Loucy (cell line): ENCODE measurements around the gene LSR.

Experiments
- H2AFZ ChIP-seq: fragments of 200-600 bp; sonication (generic); 2 replicates; pipeline ENCODE4 v1.6.0; 2016; ENCODE audit warnings: antibody characterized with exemption, mild to moderate bottlenecking, low read length, moderate library complexity
- H3F3A ChIP-seq: fragments of 200-600 bp; 2 replicates; pipeline ENCODE4 v1.6.0; 2016; ENCODE audit warnings: antibody characterized with exemption, low read depth, mild to moderate bottlenecking
- H3K27me3 ChIP-seq: fragments of 200-600 bp; sonication (generic); 2 replicates; pipeline ENCODE4 v1.6.1; 2014; ENCODE audit warnings: low read length, mild to moderate bottlenecking; ENCODE audit not compliant: insufficient read depth, poor library complexity, severe bottlenecking
- H3K36me3 ChIP-seq: fragments of 200-600 bp; sonication (generic); 2 replicates; pipeline ENCODE4 v1.6.1; 2016; ENCODE audit warnings: low read length; ENCODE audit not compliant: insufficient read depth
- H3K4me1 ChIP-seq: fragments of 200-600 bp; sonication (generic); 2 replicates; pipeline ENCODE4 v1.5.1; 2014; ENCODE audit warnings: low read length, mild to moderate bottlenecking; ENCODE audit not compliant: insufficient read depth, poor library complexity, severe bottlenecking
- H3K4me2 ChIP-seq: fragments of 200-600 bp; sonication (generic); 2 replicates; pipeline ENCODE4 v1.6.0; 2014; ENCODE audit warnings: antibody characterized with exemption, low read length, low read depth, mild to moderate bottlenecking; ENCODE audit not compliant: poor library complexity, severe bottlenecking
- H3K4me3 ChIP-seq: fragments of 200-600 bp; sonication (generic); 2 replicates; pipeline ENCODE4 v1.5.1; 2014; ENCODE audit warnings: low read length, mild to moderate bottlenecking, mixed read lengths; ENCODE audit not compliant: poor library complexity, severe bottlenecking
- H3K79me2 ChIP-seq: fragments of 200-600 bp; sonication (generic); 2 replicates; pipeline ENCODE4 v1.6.1; 2014; ENCODE audit warnings: low read length; ENCODE audit not compliant: insufficient read depth
- H3K9ac ChIP-seq: fragments of 200-600 bp; sonication (generic); 2 replicates; pipeline ENCODE4 v1.6.0; 2014; ENCODE audit warnings: mild to moderate bottlenecking, low read depth, low read length, moderate library complexity; ENCODE audit not compliant: poor library complexity, severe bottlenecking
- H3K9me2 ChIP-seq: fragments of 200-600 bp; sonication (generic); replicated peaks from 2 replicates; pipeline ENCODE4 v1.6.1; 2016; ENCODE audit warnings: low read depth, low read length, mixed read lengths
- H3K9me3 ChIP-seq: fragments of 200-600 bp; sonication (generic); 2 replicates; pipeline ENCODE4 v1.6.1; 2014; ENCODE audit warnings: mild to moderate bottlenecking, antibody characterized with exemption, low read length, low read depth; ENCODE audit not compliant: insufficient read depth
- H4K20me1 ChIP-seq: fragments of 200-600 bp; sonication (generic); 2 replicates; pipeline ENCODE4 v1.6.0; 2014; ENCODE audit warnings: antibody characterized with exemption, low read length, mild to moderate bottlenecking; ENCODE audit not compliant: insufficient read depth, poor library complexity, severe bottlenecking
- EZH2phosphoT487 ChIP-seq: fragments of 200-600 bp; IDR thresholded peaks from 2 replicates; pipeline ENCODE4 v1.6.1; 2018; ENCODE audit warnings: antibody characterized with exemption, mild to moderate bottlenecking, moderate library complexity, borderline replicate concordance
- TF ChIP-seq, protein P1 (sequence below): fragments of 200-600 bp; sonication (generic); conservative IDR thresholded peaks from 2 replicates; pipeline ENCODE4 v1.5.1; 2014; ENCODE audit warnings: mild to moderate bottlenecking, antibody characterized with exemption, low read length

Gene LSR

DNA sequence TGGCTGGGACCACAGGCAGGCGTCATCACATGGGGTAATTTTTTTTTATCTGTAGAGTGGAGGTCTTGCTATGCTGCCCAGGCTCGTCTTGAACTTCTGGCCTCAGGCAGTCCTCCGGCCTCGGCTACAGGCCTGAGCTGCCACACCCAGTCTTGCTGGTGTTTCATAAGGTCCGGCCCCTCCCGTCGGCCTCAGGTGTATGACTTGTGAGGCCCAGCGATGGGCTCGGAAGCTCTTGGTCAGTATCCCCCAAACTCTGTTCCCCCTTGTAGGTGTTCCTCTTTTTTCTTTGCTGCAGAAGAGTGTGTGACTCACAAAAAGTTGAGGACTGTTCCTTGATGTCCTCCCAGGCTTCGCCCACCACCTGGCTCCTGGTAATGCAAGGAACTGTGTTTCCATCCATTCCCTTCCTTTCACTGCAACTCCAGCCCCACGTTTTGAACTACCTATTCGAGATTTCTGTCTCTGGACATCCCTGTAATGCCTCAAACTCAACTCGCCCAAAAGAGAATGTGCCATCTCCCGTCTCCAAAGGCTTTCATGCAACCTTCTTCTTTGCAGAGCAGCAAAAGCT lies 25.0 kb downstream of the LSR start:
- Histone ChIP-seq H3F3A (no peaks in the 10 kb centered on the region), H3K4me1 (peaks cover 11% of the 10 kb centered on the region), H3K9ac (no peak overlapping the region), H4K20me1 (peaks cover 14% of the 10 kb centered on the region), H3K4me2 (no peak overlapping the region), H3K36me3 (peaks cover 29% of the 10 kb centered on the region; the same call in 1 of the 2 replicates), H3K9me2 (no peaks in the 10 kb centered on the region), H2AFZ (no peak overlapping the region), H3K27me3 (no peaks in the 10 kb centered on the region), H3K9me3 (no peaks in the 10 kb centered on the region), H3K79me2 (peaks cover 29% of the 10 kb centered on the region), H3K4me3 (no peak overlapping the region)
- TF ChIP-seq, protein P1, sequence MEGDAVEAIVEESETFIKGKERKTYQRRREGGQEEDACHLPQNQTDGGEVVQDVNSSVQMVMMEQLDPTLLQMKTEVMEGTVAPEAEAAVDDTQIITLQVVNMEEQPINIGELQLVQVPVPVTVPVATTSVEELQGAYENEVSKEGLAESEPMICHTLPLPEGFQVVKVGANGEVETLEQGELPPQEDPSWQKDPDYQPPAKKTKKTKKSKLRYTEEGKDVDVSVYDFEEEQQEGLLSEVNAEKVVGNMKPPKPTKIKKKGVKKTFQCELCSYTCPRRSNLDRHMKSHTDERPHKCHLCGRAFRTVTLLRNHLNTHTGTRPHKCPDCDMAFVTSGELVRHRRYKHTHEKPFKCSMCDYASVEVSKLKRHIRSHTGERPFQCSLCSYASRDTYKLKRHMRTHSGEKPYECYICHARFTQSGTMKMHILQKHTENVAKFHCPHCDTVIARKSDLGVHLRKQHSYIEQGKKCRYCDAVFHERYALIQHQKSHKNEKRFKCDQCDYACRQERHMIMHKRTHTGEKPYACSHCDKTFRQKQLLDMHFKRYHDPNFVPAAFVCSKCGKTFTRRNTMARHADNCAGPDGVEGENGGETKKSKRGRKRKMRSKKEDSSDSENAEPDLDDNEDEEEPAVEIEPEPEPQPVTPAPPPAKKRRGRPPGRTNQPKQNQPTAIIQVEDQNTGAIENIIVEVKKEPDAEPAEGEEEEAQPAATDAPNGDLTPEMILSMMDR = no peak
- no peak for TF ChIP-seq EZH2phosphoT487

DNA sequence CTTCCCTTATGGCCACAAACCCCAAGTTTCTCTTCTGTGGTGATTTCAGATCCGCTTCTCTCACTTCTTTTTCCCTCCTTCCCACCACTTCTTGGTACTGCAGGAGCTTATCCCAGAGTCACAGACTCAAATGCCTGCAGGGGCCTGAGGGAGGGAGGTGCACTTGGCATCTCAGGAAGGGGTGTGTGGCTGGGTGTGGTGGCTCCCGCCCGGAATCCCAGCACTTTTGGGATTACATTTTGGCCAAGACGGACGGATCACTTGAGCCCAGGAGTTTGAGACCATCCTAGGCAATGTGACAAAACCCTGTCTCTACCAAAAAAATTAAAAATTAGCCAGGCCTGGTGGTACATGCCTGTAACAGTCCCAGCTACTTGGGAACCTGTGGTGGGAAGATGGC lies 25.5 kb downstream of the LSR start:
- H2AFZ ChIP-seq = no peak overlapping the region
- H3F3A ChIP-seq = no peaks in the 10 kb centered on the region
- H3K9me2 ChIP-seq = no peaks in the 10 kb centered on the region
- H3K4me3 ChIP-seq = no peak overlapping the region
- TF ChIP-seq EZH2phosphoT487 = no peak
- TF ChIP-seq, protein P1 = no peak
- no peak overlapping the region for H3K9ac ChIP-seq
- H4K20me1 ChIP-seq = peaks cover 14% of the 10 kb centered on the region
- no peaks in the 10 kb centered on the region for H3K27me3 ChIP-seq
- peaks cover 29% of the 10 kb centered on the region; the same call in 1 of the 2 replicates for H3K36me3 ChIP-seq
- H3K79me2 ChIP-seq = peaks cover 29% of the 10 kb centered on the region
- H3K9me3 ChIP-seq = no peaks in the 10 kb centered on the region
- H3K4me2 ChIP-seq = no peak overlapping the region
- peaks cover 11% of the 10 kb centered on the region for H3K4me1 ChIP-seq

DNA sequence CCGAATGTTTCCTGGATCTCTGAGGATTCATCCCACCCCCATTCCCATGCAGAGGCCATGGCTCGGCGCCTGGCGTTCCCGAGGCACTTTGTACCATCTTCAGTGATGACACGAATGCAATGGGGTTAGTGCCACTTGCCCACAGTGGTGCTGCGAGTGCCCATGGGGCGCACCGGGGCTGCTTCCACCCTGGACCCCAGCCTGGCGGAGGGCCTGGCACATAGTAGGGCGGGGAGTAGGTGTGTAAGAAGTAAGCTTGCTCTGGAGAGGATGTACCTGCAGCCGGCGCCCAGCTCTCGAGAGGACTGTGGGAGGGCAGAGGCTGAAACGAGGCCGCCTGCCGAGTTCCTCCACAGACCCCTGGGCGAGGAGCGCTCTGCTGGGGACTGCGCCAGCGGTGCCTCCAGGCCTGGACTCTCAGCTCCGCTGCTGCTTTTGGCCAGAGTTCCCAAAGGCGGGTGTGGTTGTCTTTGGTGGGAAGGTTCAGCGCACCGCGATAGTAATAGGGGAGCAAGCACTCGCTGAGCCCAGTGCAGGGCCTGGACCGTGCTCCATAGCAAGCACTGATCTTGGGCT lies 28.0 kb downstream of the LSR start:
- H4K20me1 ChIP-seq = peaks cover 6% of the 10 kb centered on the region
- no peaks in the 10 kb centered on the region for H3K27me3 ChIP-seq
- H3K79me2 ChIP-seq = peaks cover 7% of the 10 kb centered on the region; the same call in 1 of the 2 replicates
- H2AFZ ChIP-seq = no peak overlapping the region
- no peak overlapping the region for H3K4me3 ChIP-seq
- H3K9me3 ChIP-seq = no peaks in the 10 kb centered on the region
- peaks cover 14% of the 10 kb centered on the region; the same call in 1 of the 2 replicates for H3K36me3 ChIP-seq
- no peak overlapping the region for H3K9ac ChIP-seq
- H3K9me2 ChIP-seq = no peaks in the 10 kb centered on the region
- peaks cover 6% of the 10 kb centered on the region for H3K4me1 ChIP-seq
- no peak overlapping the region for H3K4me2 ChIP-seq
- TF ChIP-seq, protein P1 = no peak
- no peak for TF ChIP-seq EZH2phosphoT487
- H3F3A ChIP-seq = no peaks in the 10 kb centered on the region
